Osteoblast (primary cell): Measurements from ENCODE around the gene CAMTA1. TPM values are rescaled to one million over a fixed set of nuclear protein-coding genes. Genes with fewer than 3 reads are reported as not detected.

ENCODE experiments used
- DNase-seq: peaks from one replicate; pipeline ENCODE4 v3.0.0; 2011; ENCODE audit warnings: low spot score, mixed read lengths; ENCODE audit not compliant: insufficient read length; ENCODE audit errors: missing footprints
- H2AFZ ChIP-seq: 2 replicates; pipeline ENCODE4 v1.6.0; 2011; ENCODE audit warnings: mild to moderate bottlenecking, low read length
- H3K27ac ChIP-seq: 2 replicates; pipeline ENCODE4 v1.5.1; 2011; ENCODE audit warnings: mild to moderate bottlenecking, low read depth, low read length, moderate library complexity
- H3K27me3 ChIP-seq: 2 replicates; pipeline ENCODE4 v1.6.0; 2012; ENCODE audit warnings: mild to moderate bottlenecking, control low read depth, inconsistent platforms, low read length, moderate library complexity; ENCODE audit not compliant: insufficient read depth
- H3K36me3 ChIP-seq: 2 replicates; pipeline ENCODE4 v1.5.1; 2011; ENCODE audit warnings: mild to moderate bottlenecking, low read length, control low read depth, moderate library complexity; ENCODE audit not compliant: insufficient read depth
- H3K4me1 ChIP-seq: 2 replicates; pipeline ENCODE4 v1.5.1; 2011; ENCODE audit warnings: mild to moderate bottlenecking, low read length, control low read depth, moderate library complexity; ENCODE audit not compliant: insufficient read depth
- H3K4me2 ChIP-seq: 2 replicates; pipeline ENCODE4 v1.6.0; 2011; ENCODE audit warnings: mild to moderate bottlenecking, low read length; ENCODE audit not compliant: insufficient read depth
- H3K4me3 ChIP-seq: fragments of 200-600 bp; sonication (generic); 3 replicates; pipeline ENCODE4 v1.5.1; 2012; ENCODE audit warnings: mild to moderate bottlenecking, low read length, inconsistent platforms; ENCODE audit not compliant: insufficient read depth
- H3K79me2 ChIP-seq: 2 replicates; pipeline ENCODE4 v1.6.0; 2012; ENCODE audit warnings: mild to moderate bottlenecking, low read length, control low read depth, inconsistent platforms; ENCODE audit not compliant: insufficient read depth
- H3K9me3 ChIP-seq: 2 replicates; pipeline ENCODE4 v1.5.1; 2011; ENCODE audit warnings: low read depth, low read length, control low read depth
- H4K20me1 ChIP-seq: 2 replicates; pipeline ENCODE4 v1.6.0; 2012; ENCODE audit warnings: mild to moderate bottlenecking, low read length, control low read depth; ENCODE audit not compliant: insufficient read depth
- total RNA-seq: library from RNA; depleted of rRNA; stranded (reverse); fragments of >200 nt; gene quantifications from 2 replicates; pipeline ENCODE4 v1.2.3, GENCODE V29; 2012
- TF ChIP-seq, protein P1 (sequence below): IDR thresholded peaks from 2 replicates; pipeline ENCODE4 v1.5.1; 2011; ENCODE audit warnings: mild to moderate bottlenecking, low read depth, low read length, moderate library complexity; ENCODE audit errors: extremely low read depth

CAMTA1 gene
- total RNA-seq, 1 donor, result 47.4 TPM

DNA sequence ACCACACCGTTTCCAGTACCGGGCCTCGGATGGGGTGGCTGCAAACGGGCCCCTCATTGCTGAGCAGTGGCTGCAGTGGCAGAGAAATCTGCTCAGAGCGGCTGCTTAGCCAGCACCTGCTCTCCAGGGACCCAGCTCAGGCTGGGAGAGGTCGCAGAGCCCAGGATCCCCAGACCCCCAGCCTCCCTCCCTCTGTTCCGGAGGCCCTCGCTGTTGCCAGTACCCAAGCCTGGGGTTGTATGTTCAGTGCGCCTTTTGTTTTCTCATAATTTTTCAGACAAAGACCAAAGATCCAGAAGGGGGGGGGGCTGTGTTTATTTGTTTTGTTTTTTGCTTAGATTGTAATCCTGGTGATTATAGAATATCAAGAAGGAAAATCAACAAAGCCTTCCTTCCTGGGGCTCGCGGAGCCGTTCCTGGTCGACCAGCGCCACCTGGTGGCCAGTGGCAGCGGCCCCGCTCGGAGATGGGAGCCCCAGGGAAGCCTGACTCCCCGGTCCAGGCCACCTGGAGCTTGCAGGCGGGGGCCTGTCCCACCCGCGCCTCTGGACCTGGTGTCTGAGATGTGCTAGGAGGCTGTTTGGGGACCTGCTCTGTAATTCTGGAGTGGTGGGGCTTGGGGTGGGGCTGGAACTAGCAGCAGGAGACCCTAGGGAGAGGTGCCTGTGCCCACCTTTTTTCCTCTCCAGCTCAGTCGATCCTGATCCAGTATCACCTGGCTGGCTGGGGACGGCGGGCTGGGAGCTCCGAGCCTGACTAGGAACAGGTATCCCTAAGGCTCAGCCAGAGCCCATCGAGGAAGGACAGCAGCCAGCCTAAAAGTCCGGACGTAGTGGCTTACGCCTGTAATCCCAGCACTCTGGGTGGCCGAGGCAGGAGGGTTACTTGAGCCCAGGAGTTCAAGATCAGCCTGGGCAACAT is 862.0 kb downstream of the CAMTA1 start:
- no peak overlapping the region for H3K27ac ChIP-seq
- no peak overlapping the region for H3K4me2 ChIP-seq
- H4K20me1 ChIP-seq, result no peaks in the 10 kb centered on the region
- no peaks in the 10 kb centered on the region for H3K36me3 ChIP-seq
- H2AFZ ChIP-seq, result no peak overlapping the region
- peak; percentile 99 for DNase-seq
- no peaks in the 10 kb centered on the region for H3K79me2 ChIP-seq
- TF ChIP-seq, protein P1, sequence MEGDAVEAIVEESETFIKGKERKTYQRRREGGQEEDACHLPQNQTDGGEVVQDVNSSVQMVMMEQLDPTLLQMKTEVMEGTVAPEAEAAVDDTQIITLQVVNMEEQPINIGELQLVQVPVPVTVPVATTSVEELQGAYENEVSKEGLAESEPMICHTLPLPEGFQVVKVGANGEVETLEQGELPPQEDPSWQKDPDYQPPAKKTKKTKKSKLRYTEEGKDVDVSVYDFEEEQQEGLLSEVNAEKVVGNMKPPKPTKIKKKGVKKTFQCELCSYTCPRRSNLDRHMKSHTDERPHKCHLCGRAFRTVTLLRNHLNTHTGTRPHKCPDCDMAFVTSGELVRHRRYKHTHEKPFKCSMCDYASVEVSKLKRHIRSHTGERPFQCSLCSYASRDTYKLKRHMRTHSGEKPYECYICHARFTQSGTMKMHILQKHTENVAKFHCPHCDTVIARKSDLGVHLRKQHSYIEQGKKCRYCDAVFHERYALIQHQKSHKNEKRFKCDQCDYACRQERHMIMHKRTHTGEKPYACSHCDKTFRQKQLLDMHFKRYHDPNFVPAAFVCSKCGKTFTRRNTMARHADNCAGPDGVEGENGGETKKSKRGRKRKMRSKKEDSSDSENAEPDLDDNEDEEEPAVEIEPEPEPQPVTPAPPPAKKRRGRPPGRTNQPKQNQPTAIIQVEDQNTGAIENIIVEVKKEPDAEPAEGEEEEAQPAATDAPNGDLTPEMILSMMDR, result peak; percentile 86
- H3K4me1 ChIP-seq, result no peaks in the 10 kb centered on the region
- peaks cover 13% of the 10 kb centered on the region for H3K27me3 ChIP-seq
- H3K9me3 ChIP-seq, result peaks cover 3% of the 10 kb centered on the region
- H3K4me3 ChIP-seq, result no peak overlapping the region

DNA sequence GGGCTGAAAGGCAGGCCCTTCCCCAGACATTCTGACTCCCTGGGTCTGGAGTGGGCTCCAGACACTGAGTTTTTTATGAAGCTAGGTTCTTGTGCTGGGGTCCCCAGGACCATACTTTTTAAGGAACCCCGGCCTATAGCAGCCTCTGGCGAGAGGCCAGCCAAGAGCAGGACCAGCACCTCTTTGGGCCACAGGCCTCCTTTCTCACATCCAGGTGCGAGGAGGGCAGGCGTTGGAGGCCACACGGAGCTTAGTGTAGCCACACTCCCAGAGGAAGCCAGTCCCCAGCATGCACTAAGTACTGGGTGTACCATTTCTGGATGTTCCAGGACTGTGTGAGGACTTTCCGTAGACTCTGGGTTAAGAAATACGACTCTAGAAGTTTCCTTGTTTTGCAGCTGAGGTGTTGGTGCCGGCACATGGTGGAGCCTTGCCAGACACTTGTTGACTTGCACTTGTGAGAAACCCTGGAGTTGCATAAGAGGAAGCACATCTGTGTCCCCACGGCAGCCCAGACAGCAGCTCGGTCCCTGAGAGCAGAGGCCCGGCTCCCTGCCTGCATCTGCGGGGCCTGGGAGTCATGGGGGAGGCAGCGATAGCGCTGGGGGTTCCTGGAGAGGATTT is 863.6 kb downstream of the CAMTA1 start:
- H3K9me3 ChIP-seq, result peaks cover 3% of the 10 kb centered on the region
- no peak overlapping the region for H3K4me2 ChIP-seq
- H3K36me3 ChIP-seq, result no peaks in the 10 kb centered on the region
- TF ChIP-seq, protein P1, result no peak
- no peak overlapping the region for H2AFZ ChIP-seq
- DNase-seq, result no peak
- no peak overlapping the region for H3K4me3 ChIP-seq
- no peaks in the 10 kb centered on the region for H3K4me1 ChIP-seq
- peaks cover 14% of the 10 kb centered on the region for H3K27me3 ChIP-seq
- H3K79me2 ChIP-seq, result no peaks in the 10 kb centered on the region
- no peak overlapping the region for H3K27ac ChIP-seq
- no peaks in the 10 kb centered on the region for H4K20me1 ChIP-seq

DNA sequence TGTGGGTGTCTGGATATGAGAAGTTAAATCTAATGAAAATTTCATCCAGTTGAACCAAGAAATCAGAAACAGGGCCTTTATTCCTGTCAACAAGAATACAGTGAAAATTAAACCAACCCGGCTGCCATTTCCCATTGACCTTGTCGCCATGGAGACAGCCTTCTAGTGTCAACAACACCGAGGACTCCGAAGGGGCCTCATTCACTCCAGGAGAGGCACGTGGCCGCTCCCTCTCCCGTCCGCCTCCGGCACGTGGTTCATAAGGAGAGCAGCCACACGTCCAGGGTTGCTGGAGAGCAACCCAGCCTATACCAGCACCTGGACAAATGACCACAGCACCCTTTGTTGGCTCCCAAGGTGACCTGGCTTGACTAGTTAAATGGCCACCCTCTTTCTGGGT is 865.5 kb downstream of the CAMTA1 start:
- Histone ChIP-seq H3K79me2 (no peaks in the 10 kb centered on the region), H3K27me3 (peaks cover 14% of the 10 kb centered on the region), H3K4me2 (no peak overlapping the region), H3K9me3 (no peaks in the 10 kb centered on the region), H3K36me3 (no peaks in the 10 kb centered on the region), H3K27ac (no peak overlapping the region), H4K20me1 (no peaks in the 10 kb centered on the region), H3K4me1 (no peaks in the 10 kb centered on the region), H2AFZ (no peak overlapping the region), H3K4me3 (no peak overlapping the region)
- TF ChIP-seq, protein P1, result no peak
- no peak for DNase-seq

DNA sequence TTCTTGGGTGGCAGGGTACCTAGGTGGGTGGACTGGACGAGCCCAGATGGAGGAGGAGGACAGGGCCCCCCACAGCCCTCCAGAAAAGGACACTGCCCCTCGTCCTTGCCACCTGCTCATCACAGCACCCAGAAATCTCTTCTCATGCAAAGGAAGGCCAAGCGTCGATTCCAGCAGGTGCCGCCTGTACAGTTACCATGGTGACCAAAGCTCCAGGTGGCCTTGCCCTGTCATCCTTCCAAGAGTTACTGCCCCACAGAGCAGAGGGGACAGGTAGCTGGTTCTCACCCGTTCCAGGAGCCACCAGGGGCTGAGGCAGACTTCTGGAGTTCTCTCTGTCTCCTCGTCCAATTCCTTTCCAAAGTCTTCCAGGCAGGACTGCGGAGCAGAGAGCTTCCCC is 865.9 kb downstream of the CAMTA1 start:
- TF ChIP-seq, protein P1, result no peak
- DNase-seq, result no peak
- Histone ChIP-seq H3K27ac (no peak overlapping the region), H3K79me2 (no peaks in the 10 kb centered on the region), H3K9me3 (no peaks in the 10 kb centered on the region), H3K4me1 (no peaks in the 10 kb centered on the region), H3K27me3 (peaks cover 14% of the 10 kb centered on the region), H2AFZ (no peak overlapping the region), H3K36me3 (no peaks in the 10 kb centered on the region), H3K4me3 (no peak overlapping the region), H3K4me2 (no peak overlapping the region), H4K20me1 (no peaks in the 10 kb centered on the region)
